GM19193 (cell line): ENCODE measurements around the gene FBXO24.
A peak's percentile ranks its signal among the peaks of the same experiment; 100 is the strongest.

Experiments
- POLR2A ChIP-seq: IDR thresholded peaks from 4 replicates; pipeline ENCODE4 v1.6.1; 2011; ENCODE audit not compliant: insufficient read depth, insufficient read length; ENCODE audit errors: extremely low read depth

Gene FBXO24

DNA sequence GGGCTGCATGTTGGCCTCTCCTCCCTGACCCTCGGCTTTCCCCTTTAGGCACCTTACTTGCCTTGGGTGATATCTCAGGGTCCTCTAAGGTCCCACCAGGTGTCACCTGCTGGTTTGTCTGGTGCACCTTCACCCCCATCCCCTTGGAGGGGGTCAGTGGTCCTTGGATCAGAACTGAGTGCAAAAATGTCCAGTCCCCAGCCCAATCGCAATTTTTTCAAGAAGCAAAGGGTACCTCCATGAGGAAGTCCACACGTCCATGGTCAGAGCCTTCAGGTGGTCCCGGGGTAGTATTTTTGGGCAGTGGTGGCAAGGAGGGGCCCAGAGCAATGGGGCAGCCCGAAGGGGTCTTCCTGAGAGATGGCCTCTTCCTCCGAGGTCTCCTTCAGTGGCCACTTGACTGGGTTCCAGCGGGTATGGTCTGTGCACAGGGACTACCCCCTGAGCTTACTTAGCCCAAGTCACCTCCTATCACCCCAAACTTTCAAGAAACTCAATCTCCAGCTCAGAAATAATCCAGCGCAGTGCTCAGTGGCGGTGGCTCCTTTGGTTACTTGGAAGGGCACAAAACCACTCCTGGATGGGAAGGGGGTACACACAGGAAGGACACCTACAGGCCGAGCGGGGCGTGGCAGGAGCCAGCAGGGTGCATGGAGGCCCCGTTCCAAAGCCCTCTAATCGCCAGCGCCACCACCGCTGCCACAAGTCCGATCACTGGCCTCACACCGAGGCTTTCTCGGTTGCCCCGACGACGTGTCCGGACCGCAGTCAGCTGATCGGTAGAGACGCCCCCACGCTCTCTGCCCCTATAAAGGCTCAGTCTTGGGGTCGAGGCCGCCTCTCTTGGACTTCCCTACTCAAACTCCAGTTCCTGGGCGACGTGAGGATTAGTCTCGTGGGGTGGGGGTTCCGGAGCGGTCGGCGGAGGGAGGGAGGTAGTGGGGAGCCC is 17.0 kb upstream of the FBXO24 start:
- no peak for TF ChIP-seq POLR2A

DNA sequence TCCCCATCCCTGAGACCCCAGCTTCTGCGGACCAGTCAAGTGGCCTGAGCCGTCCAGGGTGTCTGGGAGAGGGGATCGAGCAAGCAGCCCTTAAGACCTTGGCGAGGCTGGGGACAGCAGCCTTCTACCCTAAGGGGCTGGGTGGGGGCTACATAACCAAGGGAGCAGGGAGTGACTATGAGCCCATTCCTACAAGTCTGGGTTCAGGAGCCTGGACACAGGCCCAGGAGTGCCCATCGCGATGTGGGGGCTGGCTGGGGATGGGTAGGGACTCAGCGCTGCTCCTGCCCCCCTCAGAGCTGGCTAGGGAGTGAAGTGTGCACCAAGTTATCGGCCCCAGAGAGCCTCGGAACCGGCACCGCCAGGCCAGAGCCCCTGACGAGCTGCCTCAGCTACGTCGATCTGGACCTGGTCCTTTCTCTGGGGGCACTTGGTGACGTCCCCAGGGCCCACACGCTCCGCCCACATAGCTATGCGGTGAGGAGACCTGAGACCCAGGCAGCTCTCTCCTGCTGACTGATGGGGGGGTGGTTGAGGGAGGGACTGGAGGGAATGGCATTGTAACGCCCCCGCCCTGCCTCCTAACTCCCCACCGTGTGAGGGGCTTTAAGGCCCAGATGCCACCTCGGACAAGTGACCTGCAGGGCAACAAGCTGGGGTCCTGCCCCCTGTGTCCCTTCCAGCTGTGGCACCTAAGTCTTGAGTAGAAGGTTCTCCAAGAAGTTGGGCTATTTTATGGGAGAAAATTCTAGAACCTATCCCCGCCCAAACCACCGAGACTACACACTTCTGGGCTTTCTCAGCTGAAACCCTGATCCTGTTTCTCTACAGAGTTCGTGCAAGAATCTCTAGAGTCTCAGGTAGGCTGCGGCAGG is 14.9 kb upstream of the FBXO24 start:
- no peak for TF ChIP-seq POLR2A

DNA sequence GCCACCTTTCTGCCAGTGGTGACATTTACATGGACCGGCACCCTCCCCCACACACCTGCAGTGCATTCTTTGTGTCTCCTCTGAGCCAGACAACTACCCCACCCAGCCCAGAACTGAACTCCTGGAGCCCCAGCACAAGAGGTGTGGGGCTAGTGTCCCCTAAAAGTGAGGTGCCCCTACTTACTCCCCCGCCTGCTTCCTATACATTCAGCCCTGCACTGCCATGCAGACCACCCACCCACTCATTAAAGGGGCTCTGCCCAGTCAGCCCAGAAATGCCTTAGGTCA is 14.4 kb upstream of the FBXO24 start:
- TF ChIP-seq POLR2A: no peak

DNA sequence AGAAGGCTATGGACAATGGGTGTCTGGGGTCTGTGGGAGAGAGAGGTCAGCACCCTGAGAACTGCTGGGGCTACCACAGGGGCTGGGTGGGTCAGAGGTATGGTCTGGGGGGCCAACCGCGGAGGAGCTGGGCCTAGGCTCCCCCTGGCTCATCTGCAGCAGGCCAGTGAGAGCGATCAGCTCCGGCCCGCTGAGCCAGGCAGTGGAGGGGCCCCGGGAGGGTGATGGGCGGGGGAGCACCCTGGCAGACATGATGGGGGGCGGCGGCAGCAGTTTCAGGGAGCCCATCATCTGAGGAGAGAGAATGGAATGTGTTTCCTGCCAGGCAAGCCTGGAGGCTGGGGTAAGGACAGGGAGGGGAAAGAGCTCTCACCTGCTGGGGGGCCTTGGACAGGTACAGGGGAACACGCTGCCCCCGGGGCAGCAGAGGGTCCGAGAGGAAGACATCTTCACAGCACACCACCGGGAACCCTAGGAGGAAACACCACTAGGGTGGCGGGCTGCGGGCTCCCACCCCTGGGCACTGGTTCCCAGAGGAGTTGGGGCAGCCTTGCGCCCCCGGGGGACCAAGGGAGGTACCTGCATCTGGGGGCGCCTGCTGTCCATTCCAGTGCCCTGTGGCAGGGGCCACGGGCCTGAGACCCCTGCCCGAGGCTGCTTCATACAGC is 13.7 kb upstream of the FBXO24 start:
- no peak for TF ChIP-seq POLR2A

DNA sequence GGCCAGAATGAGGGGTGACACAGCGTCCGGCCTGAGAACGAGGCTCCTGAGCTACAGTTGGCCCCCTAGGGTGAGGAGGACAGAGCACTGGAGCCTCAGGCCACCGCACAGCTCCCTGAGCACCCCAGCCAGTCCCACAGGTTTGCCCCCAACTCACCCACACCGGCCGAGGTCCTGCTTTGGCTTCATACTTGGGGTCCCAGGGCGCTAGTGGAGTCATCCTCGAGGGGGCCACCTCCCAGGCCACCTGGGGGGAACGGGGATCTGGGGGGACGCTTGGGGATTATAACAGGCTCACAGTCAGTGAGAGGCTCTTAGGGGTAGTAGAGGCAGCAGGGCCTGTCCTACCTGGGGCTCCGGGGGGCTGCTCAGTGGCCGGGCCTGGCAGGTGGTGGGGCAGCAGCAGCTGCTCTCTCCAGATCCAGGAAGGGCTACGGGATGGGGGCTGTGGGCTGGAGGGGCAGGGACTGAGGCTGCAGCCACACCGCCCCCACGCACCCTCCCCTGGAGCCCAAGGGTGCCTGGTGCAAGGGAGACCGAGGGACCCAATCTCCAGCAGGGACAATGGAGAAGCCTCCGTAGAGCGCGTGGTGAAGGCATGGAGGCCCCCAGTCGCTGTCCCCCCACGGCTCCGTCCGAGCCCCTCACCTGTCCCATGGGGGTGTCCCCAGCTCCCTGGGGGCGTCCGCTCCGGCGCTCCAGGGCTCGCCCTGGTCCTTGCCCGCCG is 13.0 kb upstream of the FBXO24 start:
- peak; percentile 5 for TF ChIP-seq POLR2A

DNA sequence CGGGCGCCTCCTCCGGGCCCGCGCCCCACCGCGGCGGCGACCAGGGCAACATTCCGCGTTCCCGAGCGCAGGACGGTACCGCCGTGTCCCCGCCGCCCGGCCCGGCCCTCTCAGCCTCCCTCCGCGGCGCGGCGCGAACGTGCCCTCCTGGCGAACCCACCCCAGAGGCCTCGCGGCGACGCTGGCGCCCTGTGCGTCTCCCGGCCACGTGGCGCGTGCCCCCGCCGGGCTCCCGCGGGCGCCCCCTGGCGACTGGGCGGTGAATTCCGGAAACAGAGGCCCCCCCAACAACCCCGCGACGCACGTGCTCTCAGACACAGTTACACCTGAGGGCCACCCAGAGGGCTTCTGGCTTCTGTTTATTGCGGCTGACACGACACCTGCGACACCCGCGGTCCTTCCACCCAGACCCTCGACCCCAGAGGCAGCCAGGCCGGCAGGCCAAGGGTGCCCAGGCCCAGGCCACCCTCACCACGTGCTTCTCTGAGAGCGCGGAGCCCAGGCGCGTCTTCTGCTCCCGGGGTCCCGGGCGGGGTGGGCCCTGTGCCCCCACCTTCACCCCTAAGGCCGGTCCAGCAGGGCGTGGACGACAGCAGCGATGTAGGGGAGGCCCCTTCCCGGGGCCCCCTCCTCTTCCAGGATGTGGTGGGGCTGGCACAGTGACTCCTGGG is 12.3 kb upstream of the FBXO24 start, which contains the start of gene SAP25:
SAP25 (minus strand) TSS at position 210 of the 671 bp plus-strand sequence; CDS start at position 52, 158 bp downstream.
- TF ChIP-seq POLR2A: no peak

DNA sequence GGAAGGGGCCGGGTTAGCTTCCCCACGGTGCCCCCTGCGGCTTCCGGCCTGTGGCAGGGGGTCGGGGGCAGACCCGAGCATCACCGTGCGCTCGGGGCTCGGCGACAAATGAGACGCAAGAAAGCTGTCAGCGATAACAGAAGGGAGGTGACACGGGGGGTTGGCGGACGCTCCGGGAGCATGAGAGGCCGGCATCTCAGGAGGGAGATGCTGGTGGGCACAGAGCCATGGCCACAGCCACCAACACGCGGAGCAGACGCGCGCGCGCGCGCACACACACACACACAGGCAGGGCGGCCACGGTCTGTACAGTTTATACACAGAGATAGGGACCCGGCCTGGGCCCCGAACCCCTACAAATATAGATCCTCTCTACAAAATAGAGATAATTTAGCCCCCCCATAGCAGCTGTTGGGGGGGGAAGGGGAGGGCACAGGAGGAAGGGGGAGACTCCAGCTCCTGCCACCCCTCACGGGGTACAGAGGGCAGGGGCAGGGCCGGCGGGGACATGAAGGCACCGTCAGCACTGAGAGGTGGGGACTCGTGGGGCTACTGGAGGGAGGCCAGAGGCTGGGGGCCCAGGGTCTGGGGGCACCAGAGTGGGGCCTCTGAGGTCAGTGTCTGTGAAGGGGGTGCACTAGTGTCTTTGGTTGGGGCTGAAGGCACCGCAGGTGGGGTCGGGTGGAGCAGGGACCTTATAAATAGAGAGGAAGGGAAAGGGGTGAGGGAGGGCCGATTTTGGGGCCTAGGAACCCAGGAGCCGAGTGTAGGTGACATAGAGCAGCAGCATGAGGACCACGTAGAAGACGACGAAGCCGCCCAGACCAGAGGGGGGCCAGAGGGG is 11.5 kb upstream of the FBXO24 start:
- TF ChIP-seq POLR2A: no peak

DNA sequence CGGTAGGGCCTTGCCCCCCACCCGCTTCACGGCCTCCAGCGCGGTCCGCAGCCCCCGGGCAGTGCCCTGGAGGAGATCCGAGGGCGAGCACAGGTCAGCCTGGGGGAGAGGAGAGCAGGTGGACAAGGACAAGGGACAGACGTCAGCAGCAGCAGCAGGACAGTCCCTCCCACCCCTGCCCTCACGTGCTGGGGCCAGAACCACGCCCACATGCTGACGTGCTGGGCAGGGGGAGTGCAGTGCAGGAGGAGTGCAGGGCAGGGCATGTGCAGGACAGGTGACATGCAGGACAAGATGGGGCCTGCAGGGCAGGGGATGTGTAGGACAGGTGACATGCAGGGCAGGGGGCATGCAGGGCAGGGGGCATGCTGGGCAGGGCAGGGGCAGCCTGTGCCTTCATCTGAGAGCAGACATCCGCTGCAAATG is 10.9 kb upstream of the FBXO24 start:
- TF ChIP-seq POLR2A: no peak

DNA sequence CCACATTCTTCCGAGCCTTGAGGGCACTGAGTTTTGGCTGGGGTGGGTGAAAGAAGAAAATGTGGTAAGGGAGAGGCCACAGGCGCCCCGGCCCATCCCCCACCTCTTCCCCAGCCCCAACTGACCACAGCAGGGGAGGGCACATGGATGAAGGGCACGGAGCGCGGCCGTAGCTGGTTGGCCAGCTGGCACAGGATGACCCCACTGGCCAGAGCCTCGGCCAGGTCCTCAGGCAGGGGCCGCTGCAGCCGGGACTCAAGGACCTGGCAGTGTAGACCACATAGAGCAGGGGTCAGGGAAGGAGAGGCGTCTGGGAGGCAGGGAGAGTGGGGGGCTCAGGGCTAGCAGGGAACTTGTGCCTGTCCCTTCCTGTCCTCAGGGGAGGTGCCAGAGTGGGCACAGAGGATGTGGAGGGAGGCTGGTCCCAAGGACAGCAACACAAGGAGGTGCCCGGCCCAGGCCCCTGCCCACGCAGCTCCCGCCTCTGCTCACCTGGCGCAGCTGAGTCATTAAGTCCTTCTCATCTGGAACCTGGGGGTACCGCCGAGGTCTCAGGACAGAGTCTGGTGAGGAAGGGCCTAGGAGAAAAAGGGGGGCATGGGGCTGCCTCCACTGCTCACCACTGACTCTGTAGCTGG is 10.3 kb upstream of the FBXO24 start:
- no peak for TF ChIP-seq POLR2A

DNA sequence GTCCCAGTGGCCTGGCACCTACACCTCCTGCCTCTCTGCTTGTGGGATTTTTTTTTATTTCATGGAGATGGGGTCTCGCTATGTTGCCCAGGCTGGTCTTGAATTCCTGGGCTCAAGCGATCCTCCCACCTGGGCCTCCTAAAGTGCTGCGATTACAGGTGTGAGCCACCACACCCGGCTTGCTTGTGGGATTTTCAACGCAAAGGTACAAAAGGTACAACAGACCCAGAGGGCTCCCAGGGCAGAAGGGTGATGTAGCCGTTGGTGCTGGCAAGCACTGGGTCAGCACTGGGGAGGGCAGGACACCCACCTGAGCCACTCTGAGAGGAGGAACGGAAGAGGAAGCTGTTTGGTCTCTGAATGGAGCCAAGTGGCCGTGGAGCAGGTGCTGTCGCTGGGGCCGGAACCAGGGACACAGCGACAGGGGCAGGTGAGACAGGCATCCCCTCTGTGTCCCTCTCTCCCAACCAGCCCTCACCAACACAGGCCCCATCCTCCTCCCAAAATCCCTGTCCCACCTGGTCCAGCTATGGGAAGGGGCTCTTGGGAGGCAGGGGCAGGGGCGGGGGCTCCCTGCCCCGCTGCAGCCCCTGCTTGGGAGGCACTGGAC is 9.6 kb upstream of the FBXO24 start:
- TF ChIP-seq POLR2A: no peak

DNA sequence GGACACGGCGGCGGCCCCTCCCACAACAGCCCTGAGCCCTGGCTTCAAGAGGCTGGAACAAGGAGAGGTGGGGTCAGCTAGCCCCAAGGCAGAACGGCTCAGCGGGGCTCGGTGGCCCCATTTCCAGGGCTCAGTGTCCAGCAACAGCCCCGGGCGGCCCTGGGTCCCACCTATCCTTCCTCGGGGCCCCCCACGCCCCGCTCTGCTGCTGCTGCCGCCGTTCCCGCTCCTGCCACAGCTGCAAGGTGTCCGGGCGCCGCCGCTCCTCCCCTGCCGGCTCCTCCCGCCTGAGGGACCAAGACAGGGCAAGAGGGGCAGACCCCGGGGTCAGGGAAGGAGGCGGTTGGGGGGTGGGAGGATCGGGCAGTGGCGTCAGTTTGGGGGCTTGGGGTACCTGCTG is 9.0 kb upstream of the FBXO24 start:
- no peak for TF ChIP-seq POLR2A

DNA sequence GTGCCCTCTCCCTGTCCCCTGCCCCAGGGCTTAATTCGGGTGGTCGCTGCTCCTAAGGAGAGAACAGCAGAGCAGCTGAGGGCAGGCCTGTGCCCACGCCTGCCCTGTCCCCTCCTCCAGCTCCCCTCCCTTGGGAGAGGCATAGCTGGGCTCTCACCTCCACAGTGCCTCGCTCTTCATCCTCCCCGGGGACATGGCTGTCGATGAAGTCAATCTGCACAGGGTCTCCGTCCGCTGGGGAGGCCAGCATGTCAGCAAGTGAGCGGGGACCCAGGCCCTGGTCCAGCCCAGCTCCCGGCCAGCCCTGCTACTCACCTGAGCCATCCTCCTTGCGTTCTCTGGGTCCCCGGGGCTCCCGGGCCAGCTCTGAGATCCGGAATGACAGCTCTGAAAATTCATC is 8.6 kb upstream of the FBXO24 start:
- no peak for TF ChIP-seq POLR2A
